ES-I3 (cell line): ENCODE data around the gene ACTL8.

Experiments used
- H3K36me3 ChIP-seq: 2 replicates; pipeline ENCODE4 v1.6.1; 2013; ENCODE audit warnings: mild to moderate bottlenecking, low read length, control low read depth, moderate library complexity; ENCODE audit not compliant: insufficient read depth
- H3K4me1 ChIP-seq: 2 replicates; pipeline ENCODE4 v1.6.1; 2013; ENCODE audit warnings: mild to moderate bottlenecking, control low read depth, low read length; ENCODE audit not compliant: insufficient read depth
- H3K9ac ChIP-seq: 2 replicates; pipeline ENCODE4 v1.6.1; 2013; ENCODE audit warnings: low read depth, mild to moderate bottlenecking, low read length, moderate library complexity
- H3K9me3 ChIP-seq: 2 replicates; pipeline ENCODE4 v1.6.1; 2013; ENCODE audit warnings: mild to moderate bottlenecking, low read length, moderate library complexity; ENCODE audit not compliant: control insufficient read depth, insufficient read depth

Gene ACTL8

DNA sequence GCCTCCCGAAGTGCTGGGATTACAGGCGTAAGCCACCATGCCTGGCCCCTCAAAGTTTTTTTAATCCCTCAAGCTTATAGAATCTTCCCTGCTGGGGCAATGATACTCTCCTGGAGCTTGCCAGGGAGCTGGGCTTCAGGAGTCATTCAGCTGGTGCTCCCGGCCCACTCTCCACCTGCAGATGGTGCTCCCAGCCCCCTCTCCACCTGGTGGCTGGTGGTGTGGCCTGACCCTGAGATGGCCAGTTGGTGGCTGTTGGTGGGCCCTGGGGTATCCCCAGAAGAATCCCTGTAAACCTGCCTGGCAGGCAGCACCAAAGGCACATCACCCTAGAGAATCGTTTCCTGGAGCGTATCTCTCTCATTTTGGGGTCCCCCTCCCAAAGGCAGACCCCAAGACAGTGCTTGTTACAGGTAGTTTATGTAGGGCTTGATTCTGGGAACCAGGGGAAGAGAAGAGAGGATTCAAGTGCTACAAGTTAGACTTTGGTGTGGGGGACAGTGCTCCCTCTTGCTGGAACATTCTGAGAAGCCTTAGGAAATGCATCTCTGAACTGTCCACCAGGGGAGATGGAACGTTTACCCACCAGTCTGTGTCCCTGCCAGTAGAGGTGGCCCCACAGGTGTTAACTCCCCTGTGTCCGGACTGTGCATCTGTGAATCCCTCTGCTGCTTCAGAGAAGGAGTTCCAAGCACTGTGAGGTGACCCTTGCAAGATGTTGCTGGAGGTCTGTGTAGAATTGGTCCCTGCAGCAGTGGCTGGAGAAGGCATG is 29.1 kb upstream of the ACTL8 start:
- Histone ChIP-seq H3K9ac (no peak overlapping the region), H3K9me3 (no peaks in the 10 kb centered on the region), H3K36me3 (no peaks in the 10 kb centered on the region)

GRCh38 chr1:17728123-17728712 is 26.9 kb upstream of the ACTL8 start:
- no peaks in the 10 kb centered on the region for H3K9me3 ChIP-seq
- no peaks in the 10 kb centered on the region for H3K4me1 ChIP-seq
- H3K36me3 ChIP-seq = no peaks in the 10 kb centered on the region
- no peak overlapping the region for H3K9ac ChIP-seq

More for the DNA sequence above, 29.1 kb upstream of the ACTL8 start:
- H3K4me1 ChIP-seq = no peaks in the 10 kb centered on the region

- no peaks in the 10 kb centered on the region for H3K9me3 ChIP-seq
- H3K4me1 ChIP-seq = no peaks in the 10 kb centered on the region
- H3K9ac ChIP-seq = no peak overlapping the region
- H3K36me3 ChIP-seq = no peaks in the 10 kb centered on the region
Measured at GRCh38 chr1:17729248-17729647, 25.9 kb upstream of the ACTL8 start.

GRCh38 chr1:17729909-17730308 is 25.2 kb upstream of the ACTL8 start:
- Histone ChIP-seq H3K9ac (no peak overlapping the region), H3K9me3 (no peaks in the 10 kb centered on the region), H3K36me3 (no peaks in the 10 kb centered on the region), H3K4me1 (no peaks in the 10 kb centered on the region)

GRCh38 chr1:17731460-17731859 is 23.7 kb upstream of the ACTL8 start:
- Histone ChIP-seq H3K9me3 (no peaks in the 10 kb centered on the region), H3K36me3 (no peaks in the 10 kb centered on the region), H3K9ac (no peak overlapping the region), H3K4me1 (no peaks in the 10 kb centered on the region; the same call in 1 of the 2 replicates)

DNA sequence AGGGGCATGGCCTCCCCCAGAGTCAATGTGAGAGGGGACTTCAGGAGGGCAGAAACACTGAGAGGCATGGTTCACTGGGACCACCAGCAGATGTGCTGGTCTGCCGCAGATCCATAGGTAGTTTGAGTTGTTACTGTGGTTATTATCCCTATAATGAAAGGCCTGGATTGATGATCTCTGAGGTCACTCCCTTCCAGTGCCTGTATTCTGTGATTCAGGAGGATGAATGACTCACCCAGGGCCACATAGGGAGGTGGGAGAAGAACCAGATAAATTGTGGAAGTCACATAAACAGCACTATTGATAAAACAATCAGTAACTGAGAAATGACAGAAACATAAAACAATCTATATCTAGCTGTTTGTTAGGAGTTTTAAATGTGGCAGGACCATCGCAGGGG is 22.7 kb upstream of the ACTL8 start:
- Histone ChIP-seq H3K9me3 (no peaks in the 10 kb centered on the region), H3K9ac (no peak overlapping the region), H3K4me1 (no peaks in the 10 kb centered on the region; the same call in 1 of the 2 replicates), H3K36me3 (no peaks in the 10 kb centered on the region)

DNA sequence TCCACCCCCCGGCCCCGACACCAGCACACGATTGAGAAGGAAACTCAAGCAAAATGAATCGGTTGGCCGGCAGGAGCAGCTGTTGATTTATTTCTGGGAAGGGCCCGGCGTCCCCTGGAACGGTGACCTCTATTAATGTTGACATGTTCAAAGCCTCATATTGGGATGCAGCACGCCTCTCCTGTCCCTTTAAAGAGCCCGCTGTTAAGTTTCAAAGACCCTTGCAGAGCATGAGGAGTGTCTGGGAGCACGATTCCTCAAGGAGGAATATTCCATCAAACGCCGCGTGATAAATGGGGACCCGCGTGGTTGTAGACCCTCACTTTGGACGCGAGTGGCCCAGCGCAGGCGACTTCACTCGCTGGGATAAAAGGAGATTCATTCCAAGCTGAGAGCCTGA is 21.5 kb upstream of the ACTL8 start:
- H3K9me3 ChIP-seq = no peaks in the 10 kb centered on the region
- no peaks in the 10 kb centered on the region; the same call in 1 of the 2 replicates for H3K4me1 ChIP-seq
- H3K9ac ChIP-seq = no peak overlapping the region
- H3K36me3 ChIP-seq = no peaks in the 10 kb centered on the region

- H3K9ac ChIP-seq = no peak overlapping the region
- H3K36me3 ChIP-seq = no peaks in the 10 kb centered on the region
- no peaks in the 10 kb centered on the region; the same call in 1 of the 2 replicates for H3K4me1 ChIP-seq
- no peaks in the 10 kb centered on the region for H3K9me3 ChIP-seq
Measured at GRCh38 chr1:17734609-17735008, 20.5 kb upstream of the ACTL8 start.

- Histone ChIP-seq H3K4me1 (no peaks in the 10 kb centered on the region; the same call in 1 of the 2 replicates), H3K36me3 (no peaks in the 10 kb centered on the region), H3K9ac (no peak overlapping the region), H3K9me3 (no peaks in the 10 kb centered on the region)
Measured at GRCh38 chr1:17735348-17735747, 19.8 kb upstream of the ACTL8 start.

- Histone ChIP-seq H3K4me1 (no peaks in the 10 kb centered on the region; the same call in 1 of the 2 replicates), H3K9me3 (no peaks in the 10 kb centered on the region), H3K9ac (no peak overlapping the region), H3K36me3 (no peaks in the 10 kb centered on the region)
Measured at GRCh38 chr1:17735793-17736192, 19.3 kb upstream of the ACTL8 start.

GRCh38 chr1:17736625-17737024 is 18.5 kb upstream of the ACTL8 start:
- H3K4me1 ChIP-seq = no peaks in the 10 kb centered on the region; the same call in 1 of the 2 replicates
- H3K9ac ChIP-seq = no peak overlapping the region
- no peaks in the 10 kb centered on the region for H3K36me3 ChIP-seq
- H3K9me3 ChIP-seq = no peaks in the 10 kb centered on the region

- Histone ChIP-seq H3K9me3 (no peaks in the 10 kb centered on the region), H3K36me3 (no peaks in the 10 kb centered on the region), H3K4me1 (no peaks in the 10 kb centered on the region; the same call in 1 of the 2 replicates), H3K9ac (no peak overlapping the region)
Measured at GRCh38 chr1:17739050-17739449, 16.1 kb upstream of the ACTL8 start.

DNA sequence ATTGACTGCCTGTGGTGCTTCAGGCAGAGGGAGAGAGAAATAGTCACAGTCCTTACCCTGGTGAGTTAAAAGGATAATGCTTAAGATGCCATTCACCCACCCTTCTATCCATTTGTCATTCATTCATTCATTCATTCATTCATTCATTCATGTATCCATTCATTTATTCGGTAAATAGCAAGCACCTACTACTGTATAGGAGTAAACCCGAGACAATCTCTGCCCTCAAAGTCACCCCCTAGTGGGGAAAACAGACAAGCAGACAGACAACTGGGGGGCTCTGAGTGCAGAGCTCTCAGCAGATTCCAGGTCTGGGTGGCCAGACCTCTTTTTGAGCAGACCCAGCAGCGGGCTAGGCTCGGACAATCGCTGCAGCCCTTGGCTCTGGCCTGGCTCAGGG is 14.1 kb upstream of the ACTL8 start:
- Histone ChIP-seq H3K9me3 (no peaks in the 10 kb centered on the region), H3K36me3 (no peaks in the 10 kb centered on the region), H3K9ac (no peak overlapping the region), H3K4me1 (no peaks in the 10 kb centered on the region; the same call in 1 of the 2 replicates)

DNA sequence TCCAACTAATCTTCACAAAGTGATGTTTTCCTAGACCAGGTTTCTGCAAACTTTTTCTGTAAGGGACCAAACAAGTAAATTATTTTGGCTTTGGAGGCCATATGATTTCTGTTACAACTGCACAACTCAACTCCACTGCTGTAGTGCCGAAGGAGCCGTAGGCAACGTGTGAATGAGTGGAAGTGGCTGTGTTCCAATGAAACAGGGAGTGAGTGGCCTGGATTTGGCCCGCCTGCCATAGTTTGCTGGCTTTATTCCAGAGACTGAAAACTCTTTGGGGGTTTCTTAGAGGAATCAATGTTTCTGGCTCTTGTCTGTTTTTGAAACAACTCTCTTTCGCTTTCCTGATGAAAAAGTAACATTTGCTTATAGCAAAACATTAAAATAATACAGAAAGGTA is 12.6 kb upstream of the ACTL8 start:
- Histone ChIP-seq H3K4me1 (no peaks in the 10 kb centered on the region), H3K36me3 (no peaks in the 10 kb centered on the region), H3K9me3 (no peaks in the 10 kb centered on the region), H3K9ac (no peak overlapping the region)

- no peaks in the 10 kb centered on the region for H3K4me1 ChIP-seq
- no peak overlapping the region for H3K9ac ChIP-seq
- no peaks in the 10 kb centered on the region for H3K36me3 ChIP-seq
- no peaks in the 10 kb centered on the region for H3K9me3 ChIP-seq
Measured at GRCh38 chr1:17743008-17743647, 12.0 kb upstream of the ACTL8 start.
